ENCODE results near the gene RTN4IP1.
A peak's percentile ranks its signal among the peaks of the same experiment; 100 is the strongest.

RTN4IP1 gene, protein sequence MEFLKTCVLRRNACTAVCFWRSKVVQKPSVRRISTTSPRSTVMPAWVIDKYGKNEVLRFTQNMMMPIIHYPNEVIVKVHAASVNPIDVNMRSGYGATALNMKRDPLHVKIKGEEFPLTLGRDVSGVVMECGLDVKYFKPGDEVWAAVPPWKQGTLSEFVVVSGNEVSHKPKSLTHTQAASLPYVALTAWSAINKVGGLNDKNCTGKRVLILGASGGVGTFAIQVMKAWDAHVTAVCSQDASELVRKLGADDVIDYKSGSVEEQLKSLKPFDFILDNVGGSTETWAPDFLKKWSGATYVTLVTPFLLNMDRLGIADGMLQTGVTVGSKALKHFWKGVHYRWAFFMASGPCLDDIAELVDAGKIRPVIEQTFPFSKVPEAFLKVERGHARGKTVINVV

DNA sequence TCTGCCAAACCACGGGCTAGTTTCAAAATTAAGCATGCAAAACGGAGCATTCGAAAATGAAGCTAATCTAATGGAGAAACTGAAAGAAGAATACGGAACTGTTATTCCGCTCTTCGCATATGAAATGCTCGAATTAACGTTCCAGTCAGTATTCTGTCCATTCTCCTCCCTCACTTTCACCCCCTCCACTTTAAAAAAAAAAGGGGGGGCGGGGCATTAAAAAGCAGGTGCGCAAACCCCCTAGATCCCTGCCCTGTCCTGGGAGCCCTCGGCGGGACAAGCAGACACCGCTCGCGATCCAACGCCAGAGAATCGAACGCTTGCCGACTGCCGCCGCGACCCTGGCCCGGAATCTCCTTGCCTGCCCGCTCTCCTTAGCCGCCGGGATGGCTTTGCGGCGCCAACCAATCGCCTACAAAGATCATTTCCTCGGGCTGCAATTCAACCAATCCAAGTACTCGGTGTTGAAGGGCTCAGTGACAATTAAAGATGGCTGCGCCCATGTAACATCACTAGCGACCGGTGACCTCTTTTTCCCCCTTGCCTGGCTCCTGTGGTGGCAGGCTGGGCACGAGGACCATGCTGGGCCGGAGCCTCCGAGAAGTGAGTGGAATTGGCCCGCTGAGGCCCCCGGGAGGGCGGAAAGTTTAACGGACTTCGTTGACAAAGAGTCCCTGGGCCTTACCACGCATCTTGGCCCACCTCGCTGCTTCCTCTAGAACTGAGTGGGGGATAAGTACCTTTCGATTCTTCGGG is at the start of gene RTN4IP1, which contains the start of gene QRSL1:
Gene RTN4IP1, minus strand, starts transcription at position 396 of the 756 bp plus-strand sequence. CDS start 477 bp downstream, outside the sequence.
Gene QRSL1, plus strand, starts transcription at position 476 of the 756 bp plus-strand sequence. Its CDS starts 104 bp downstream, at position 580.
- TF ChIP-seq, protein P1, sequence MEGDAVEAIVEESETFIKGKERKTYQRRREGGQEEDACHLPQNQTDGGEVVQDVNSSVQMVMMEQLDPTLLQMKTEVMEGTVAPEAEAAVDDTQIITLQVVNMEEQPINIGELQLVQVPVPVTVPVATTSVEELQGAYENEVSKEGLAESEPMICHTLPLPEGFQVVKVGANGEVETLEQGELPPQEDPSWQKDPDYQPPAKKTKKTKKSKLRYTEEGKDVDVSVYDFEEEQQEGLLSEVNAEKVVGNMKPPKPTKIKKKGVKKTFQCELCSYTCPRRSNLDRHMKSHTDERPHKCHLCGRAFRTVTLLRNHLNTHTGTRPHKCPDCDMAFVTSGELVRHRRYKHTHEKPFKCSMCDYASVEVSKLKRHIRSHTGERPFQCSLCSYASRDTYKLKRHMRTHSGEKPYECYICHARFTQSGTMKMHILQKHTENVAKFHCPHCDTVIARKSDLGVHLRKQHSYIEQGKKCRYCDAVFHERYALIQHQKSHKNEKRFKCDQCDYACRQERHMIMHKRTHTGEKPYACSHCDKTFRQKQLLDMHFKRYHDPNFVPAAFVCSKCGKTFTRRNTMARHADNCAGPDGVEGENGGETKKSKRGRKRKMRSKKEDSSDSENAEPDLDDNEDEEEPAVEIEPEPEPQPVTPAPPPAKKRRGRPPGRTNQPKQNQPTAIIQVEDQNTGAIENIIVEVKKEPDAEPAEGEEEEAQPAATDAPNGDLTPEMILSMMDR (IDR thresholded peaks at IDR 0.05; ENCODE audit: low read depth, low read length, missing control alignments): no peak
- peak; percentile 90 for DNase-seq (ENCODE audit: extremely low read depth, low read depth)
- peak within 1 kb of the TSS; percentile 83 for H3K4me3 ChIP-seq (replicated peaks; ENCODE audit: low read depth, low read length)

- no peak overlapping the region for H3K4me3 ChIP-seq (replicated peaks; ENCODE audit: low read depth, low read length)
- DNase-seq (ENCODE audit: extremely low read depth, low read depth): no peak
- TF ChIP-seq, protein P1 (IDR thresholded peaks at IDR 0.05; ENCODE audit: low read depth, low read length, missing control alignments): no peak
Measured at GRCh38 chr6:106677282-106677681, 48.0 kb upstream of the RTN4IP1 start.

DNA sequence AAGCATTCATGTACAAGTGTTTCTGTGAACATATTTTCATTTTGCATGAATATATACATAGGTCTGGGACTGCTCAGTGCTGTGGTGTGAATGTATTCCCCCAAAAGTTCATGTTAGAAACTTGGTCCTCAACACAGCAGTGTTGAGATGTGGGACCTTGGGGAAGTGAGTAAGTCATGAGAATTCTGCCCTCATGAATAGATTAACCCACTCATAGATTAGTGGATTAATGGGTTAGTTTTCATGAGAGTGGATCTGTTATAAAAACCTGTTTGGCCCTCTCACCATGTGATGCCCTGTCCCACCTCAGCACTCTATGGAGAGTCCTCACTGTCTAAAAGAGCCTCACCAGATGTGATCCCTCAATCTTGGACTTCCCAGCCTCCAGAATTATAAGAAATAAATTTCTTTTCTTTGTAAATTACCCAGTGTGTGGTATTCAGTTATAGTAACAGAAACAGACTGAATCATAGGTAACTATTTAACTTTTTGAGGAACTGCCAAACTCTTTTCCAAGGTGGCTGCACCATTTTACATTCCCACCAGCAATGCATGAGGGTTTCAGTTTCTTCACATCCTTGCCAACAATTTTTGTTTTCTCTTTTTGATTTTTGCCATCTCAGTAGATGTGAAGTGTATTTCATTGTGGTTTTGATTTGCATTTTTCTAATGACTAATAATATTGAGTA is 45.4 kb upstream of the RTN4IP1 start:
- DNase-seq (ENCODE audit: extremely low read depth, low read depth): no peak
- TF ChIP-seq, protein P1 (IDR thresholded peaks at IDR 0.05; ENCODE audit: low read depth, low read length, missing control alignments): no peak
- no peak overlapping the region for H3K4me3 ChIP-seq (replicated peaks; ENCODE audit: low read depth, low read length)

DNA sequence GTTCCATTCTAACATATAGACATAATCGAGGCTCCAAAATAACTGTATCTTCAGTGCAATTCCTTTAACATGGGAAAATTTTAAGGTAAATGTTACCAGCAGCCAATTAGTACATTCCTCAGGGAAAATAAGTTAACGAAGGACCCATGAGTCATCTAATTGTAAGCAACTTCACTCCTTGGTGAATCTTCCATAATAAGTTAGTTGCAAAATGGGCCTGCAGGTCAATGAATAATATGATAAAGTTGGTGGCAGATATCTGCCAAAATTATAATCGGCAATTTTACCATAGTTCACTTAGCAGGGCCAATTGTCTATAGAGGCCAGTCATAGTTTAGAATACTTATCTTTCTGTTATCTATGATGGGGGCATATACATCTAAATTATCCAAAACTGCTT is 42.4 kb upstream of the RTN4IP1 start:
- no peak overlapping the region for H3K4me3 ChIP-seq (replicated peaks; ENCODE audit: low read depth, low read length)
- TF ChIP-seq, protein P1 (IDR thresholded peaks at IDR 0.05; ENCODE audit: low read depth, low read length, missing control alignments): no peak
- no peak for DNase-seq (ENCODE audit: extremely low read depth, low read depth)

- H3K4me3 ChIP-seq (replicated peaks; ENCODE audit: low read depth, low read length): no peak overlapping the region
- DNase-seq (ENCODE audit: extremely low read depth, low read depth): no peak
- TF ChIP-seq, protein P1 (IDR thresholded peaks at IDR 0.05; ENCODE audit: low read depth, low read length, missing control alignments): no peak
Measured at GRCh38 chr6:106670236-106670635, 40.9 kb upstream of the RTN4IP1 start.

DNA sequence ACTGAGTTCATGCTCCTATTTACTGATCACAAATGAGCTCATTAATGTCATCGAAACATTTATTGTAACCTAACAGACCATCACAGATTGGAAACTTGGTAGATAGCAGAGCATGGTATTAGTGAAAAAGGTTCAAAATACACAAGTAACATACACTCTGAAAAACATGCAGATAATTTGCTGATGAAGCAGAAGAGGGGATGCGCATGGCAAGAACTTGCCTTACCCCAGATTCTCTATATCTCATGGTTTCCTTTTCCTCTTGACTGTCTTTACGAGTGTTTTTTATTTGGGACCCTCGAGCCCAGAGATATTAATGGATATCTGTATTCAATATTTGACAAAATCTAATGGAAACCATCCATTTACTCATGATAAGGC is 37.7 kb upstream of the RTN4IP1 start:
- no peak overlapping the region for H3K4me3 ChIP-seq (replicated peaks; ENCODE audit: low read depth, low read length)
- TF ChIP-seq, protein P1 (IDR thresholded peaks at IDR 0.05; ENCODE audit: low read depth, low read length, missing control alignments): no peak

More for the DNA sequence above, 37.7 kb upstream of the RTN4IP1 start:
- DNase-seq (ENCODE audit: extremely low read depth, low read depth): no peak
